ENCODE measurements around the gene BCL7C. TPM values are rescaled to one million over a fixed set of nuclear protein-coding genes. Genes with fewer than 3 reads are reported as not detected.

The BCL7C gene
- total and polyA plus RNA-seq, 2 of the 13 experiments (the other 11 are each of a cell fraction or from before 2014, with no cell fraction given): 17.7 to 33.8 TPM

DNA sequence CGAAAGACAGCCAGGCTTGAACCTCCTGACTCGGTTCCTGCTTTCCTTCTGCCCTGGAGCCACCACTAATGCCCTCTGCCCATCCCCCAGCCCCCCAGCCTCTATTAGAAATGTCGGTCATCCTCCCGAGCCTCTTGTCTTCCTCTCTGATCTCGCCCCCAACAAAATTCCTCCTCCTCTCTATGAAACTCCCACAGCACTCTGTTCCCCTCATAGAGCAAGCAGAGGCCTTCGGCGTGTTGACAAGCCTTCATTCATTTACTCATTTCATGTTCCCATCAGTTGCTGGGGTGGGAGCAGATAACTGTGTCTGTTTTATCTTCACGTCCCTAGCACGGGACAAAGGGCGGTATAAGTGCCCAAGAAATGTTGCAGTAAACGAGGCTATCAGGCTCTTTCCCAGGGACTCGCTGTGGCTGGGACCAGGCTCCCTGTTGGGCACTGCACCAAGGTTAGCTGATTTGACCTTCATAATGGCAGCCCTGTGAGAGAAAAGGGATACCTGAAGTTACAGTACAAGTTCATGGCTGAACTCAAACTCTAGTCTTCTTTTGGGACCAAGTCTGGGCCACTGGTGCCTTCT lies 37.3 kb upstream of the BCL7C start:
- no peaks in the 10 kb centered on the region for H3K27me3 ChIP-seq (ENCODE audit: control insufficient read depth in 1 of 2, insufficient read depth in 2 of 2, low read length in 2 of 2)
- peaks cover 6% of the 10 kb centered on the region; the same call in 1 of the 2 replicates for H3K4me1 ChIP-seq (ENCODE audit: insufficient read depth, low read length)
- H3K4me2 ChIP-seq (ENCODE audit: low read depth, low read length): no peak overlapping the region
- no peaks in the 10 kb centered on the region for H3K79me2 ChIP-seq (ENCODE audit: insufficient read depth, low read length)
- FAIRE-seq: no peak
- no peaks in the 10 kb centered on the region for H3K9me3 ChIP-seq (ENCODE audit: low read length)
- H3K9ac ChIP-seq (ENCODE audit: insufficient read depth, low read depth, low read length): no peak overlapping the region
- H3K4me3 ChIP-seq (replicated peaks in 1 of 3; ENCODE audit: insufficient read depth in 1 of 3, low read depth in 2 of 3, low read length in 3 of 3): no peak overlapping the region
- no TSS peak for BruUV-seq (replicated peaks)
- no peak for DNase-seq (ENCODE audit: low spot score)
- 81% methylated on average over 12 of the region's 12 CpGs for WGBS (ENCODE audit: low lambda C conversion rate)
- intact Hi-C loops (cut with micrococcal nuclease; ENCODE audit: unreplicated experiment) (no loop called here), in situ Hi-C loops (cut with HindIII; ENCODE audit: extremely low pct_ligation_motif_present, low pct_unique_long_range_greater_than_20kb) (no loop called here)
- no peak overlapping the region for H3K27ac ChIP-seq (ENCODE audit: extremely low read length, insufficient read depth, low read length)
- ChIA-PET POLR2A (interaction anchor here (1.8 kb wide), 1 partner anchor 11 kb away, joined by 6 read pairs; no protein-coding TSS in a partner anchor), CTCF (ENCODE audit: low intra/inter-chr PET ratio, low total read pairs) (no interaction called here)
- H4K20me1 ChIP-seq (ENCODE audit: insufficient read depth, low read length): no peaks in the 10 kb centered on the region
- no peak for ATAC-seq
- no peak overlapping the region for H2AFZ ChIP-seq (ENCODE audit: low read length)
- H3K36me3 ChIP-seq (replicated peaks in 1 of 2; ENCODE audit: control insufficient read depth in 1 of 2, insufficient read depth in 2 of 2, low read length in 2 of 2): peaks cover 17 to 27% of the 10 kb centered on the region in 2 experiments
- no peak for TF ChIP-seq ZNF558 (CRISPR knock-in tag; IDR thresholded peaks at IDR 0.05; ENCODE audit: borderline replicate concordance)
- no peak for TF ChIP-seq ZNF160 (CRISPR knock-in tag; IDR thresholded peaks at IDR 0.05)
- TF ChIP-seq RBM39 (IDR thresholded peaks at IDR 0.05; ENCODE audit: low read depth, low read length, poor library complexity, severe bottlenecking): no peak
- no peak for TF ChIP-seq KLF6 (CRISPR knock-in tag; IDR thresholded peaks at IDR 0.05)
- TF ChIP-seq ZNF33A (CRISPR knock-in tag; IDR thresholded peaks at IDR 0.05; ENCODE audit: borderline replicate concordance): no peak
- TF ChIP-seq MED1 (CRISPR knock-in tag; IDR thresholded peaks at IDR 0.05): no peak
- TF ChIP-seq WIZ (CRISPR knock-in tag; IDR thresholded peaks at IDR 0.05): no peak
- TF ChIP-seq, protein P1, sequence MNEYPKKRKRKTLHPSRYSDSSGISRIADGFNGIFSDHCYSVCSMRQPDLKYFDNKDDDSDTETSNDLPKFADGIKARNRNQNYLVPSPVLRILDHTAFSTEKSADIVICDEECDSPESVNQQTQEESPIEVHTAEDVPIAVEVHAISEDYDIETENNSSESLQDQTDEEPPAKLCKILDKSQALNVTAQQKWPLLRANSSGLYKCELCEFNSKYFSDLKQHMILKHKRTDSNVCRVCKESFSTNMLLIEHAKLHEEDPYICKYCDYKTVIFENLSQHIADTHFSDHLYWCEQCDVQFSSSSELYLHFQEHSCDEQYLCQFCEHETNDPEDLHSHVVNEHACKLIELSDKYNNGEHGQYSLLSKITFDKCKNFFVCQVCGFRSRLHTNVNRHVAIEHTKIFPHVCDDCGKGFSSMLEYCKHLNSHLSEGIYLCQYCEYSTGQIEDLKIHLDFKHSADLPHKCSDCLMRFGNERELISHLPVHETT (CRISPR knock-in tag; conservative IDR thresholded peaks at IDR 0.05): no peak
- no peak for TF ChIP-seq ZIK1 (CRISPR knock-in tag; IDR thresholded peaks at IDR 0.05; ENCODE audit: borderline replicate concordance, low read depth)
- TF ChIP-seq ZNF143 (CRISPR knock-in tag; IDR thresholded peaks at IDR 0.05): no peak
- no peak for TF ChIP-seq PHB2 (IDR thresholded peaks at IDR 0.05; ENCODE audit: partially characterized antibody)
- no peak for TF ChIP-seq ZNF274 (CRISPR knock-in tag; IDR thresholded peaks at IDR 0.05)
- TF ChIP-seq MYC (CRISPR knock-in tag; IDR thresholded peaks at IDR 0.05; ENCODE audit: borderline replicate concordance): no peak
- no peak for TF ChIP-seq KDM2A (CRISPR knock-in tag; IDR thresholded peaks at IDR 0.05; ENCODE audit: borderline replicate concordance, low read depth)
- no peak for TF ChIP-seq NR0B2 (CRISPR knock-in tag; IDR thresholded peaks at IDR 0.05)
- no peak for TF ChIP-seq TP53 (CRISPR knock-in tag; conservative IDR thresholded peaks at IDR 0.05)
- TF ChIP-seq MATR3 (CRISPR knock-in tag; IDR thresholded peaks at IDR 0.05): no peak
- TF ChIP-seq KLF9 (CRISPR knock-in tag; IDR thresholded peaks at IDR 0.05; ENCODE audit: low read depth): no peak
- TF ChIP-seq ZFP90 (CRISPR knock-in tag; IDR thresholded peaks at IDR 0.05; ENCODE audit: borderline replicate concordance): no peak

Data from HepG2 (cell line).